ENCODE data around the gene CPNE5. TPM values are rescaled to one million over a fixed set of nuclear protein-coding genes. Genes with fewer than 3 reads are reported as not detected.

Gene CPNE5
- total RNA-seq, 4 donors from 2014 or later = 3.0 to 8.3 (median 3.3) TPM; not detected in 1

DNA sequence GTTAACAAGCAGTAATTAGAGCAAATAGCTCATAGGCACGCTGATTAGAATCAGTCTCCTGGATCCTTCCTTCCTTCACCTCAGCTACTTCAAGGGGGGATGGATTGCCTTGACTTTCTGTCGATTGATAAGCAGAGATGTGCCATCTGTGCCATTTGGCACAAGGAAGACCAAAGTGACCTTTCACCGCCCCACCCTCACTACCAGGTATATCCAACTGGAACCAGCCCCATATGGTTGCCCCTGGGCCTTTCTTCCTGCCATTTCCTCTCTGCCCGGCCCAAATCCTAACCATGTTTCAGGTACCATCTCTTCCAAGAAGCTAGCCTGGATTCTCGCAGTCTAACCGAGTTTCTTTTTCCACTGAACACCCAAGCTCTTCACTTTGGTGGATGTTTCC lies 8.7 kb upstream of the CPNE5 start:
- TF ChIP-seq POLR2A (IDR thresholded peaks at IDR 0.05) (no peak), POLR2AphosphoS5 (IDR thresholded peaks at IDR 0.05) (no peak), EP300 (IDR thresholded peaks at IDR 0.05; ENCODE audit: low read depth) (no peak), CTCF (IDR thresholded peaks at IDR 0.05) (no peak)
- no peaks in the 10 kb centered on the region for H3K9me3 ChIP-seq
- intact Hi-C loops (cut with DNase I; ENCODE audit: low total_unique reads) = loop anchor here (5.0 kb wide), 1 partner anchor 81 kb away; no protein-coding TSS in a partner anchor
- no peak overlapping the region for H3K27ac ChIP-seq
- DNase-seq = no peak
- H3K4me3 ChIP-seq = no peak overlapping the region
- no peaks in the 10 kb centered on the region for H3K27me3 ChIP-seq
- 88 to 90% methylated on average over 4 to 6 of the region's 6 CpGs for WGBS, 2 donors (ENCODE audit: low coverage in 1 of 2)
- peaks cover 0 to 18% (median 14%) of the 10 kb centered on the region in 4 donors for H3K4me1 ChIP-seq
- in situ Hi-C loops (cut with MboI; ENCODE audit: low pct_ligation_motif_present in 1 of 4, low pct_unique_long_range_greater_than_20kb in 1 of 4, low sequenced_read_pairs in 3 of 4) = no loop called here
- H3K36me3 ChIP-seq = no peaks in the 10 kb centered on the region

- H3K4me1 ChIP-seq = peaks cover 0 to 18% (median 14%) of the 10 kb centered on the region in 4 donors
- in situ Hi-C loops (cut with MboI; ENCODE audit: low pct_ligation_motif_present in 1 of 4, low pct_unique_long_range_greater_than_20kb in 1 of 4, low sequenced_read_pairs in 3 of 4) = no loop called here
- 93 to 100% methylated on average over 2 to 4 of the region's 4 CpGs for WGBS, 2 donors (ENCODE audit: low coverage in 1 of 2)
These were observed 7.9 kb upstream of the CPNE5 start for GRCh38 chr6:36847152-36847551.

GRCh38 chr6:36845233-36845632 lies 6.0 kb upstream of the CPNE5 start:
- Histone ChIP-seq H3K4me1 (peaks cover 5 to 25% (median 20%) of the 10 kb centered on the region in 4 donors), H3K4me3 (no peak overlapping the region), H3K9me3 (no peaks in the 10 kb centered on the region), H3K27me3 (peaks cover 12% of the 10 kb centered on the region), H3K27ac (no peak overlapping the region), H3K36me3 (no peaks in the 10 kb centered on the region)
- TF ChIP-seq POLR2A (IDR thresholded peaks at IDR 0.05) (no peak), EP300 (IDR thresholded peaks at IDR 0.05; ENCODE audit: low read depth) (no peak), CTCF (IDR thresholded peaks at IDR 0.05) (no peak), POLR2AphosphoS5 (IDR thresholded peaks at IDR 0.05) (no peak)
- intact Hi-C loops (cut with DNase I; ENCODE audit: low total_unique reads) = loop anchor here (5.0 kb wide), 1 partner anchor 78 kb away; no protein-coding TSS in a partner anchor
- in situ Hi-C loops (cut with MboI; ENCODE audit: low pct_ligation_motif_present in 1 of 4, low pct_unique_long_range_greater_than_20kb in 1 of 4, low sequenced_read_pairs in 3 of 4) = no loop called here
- 73% methylated on average over 4 of the region's 4 CpGs; no CpG with 5 or more reads in 1 of the 2 donors for WGBS, 2 donors (ENCODE audit: low coverage in 1 of 2)
- no peak for DNase-seq

More at GRCh38 chr6:36847152-36847551, 7.9 kb upstream of the CPNE5 start:
- H3K27me3 ChIP-seq = no peaks in the 10 kb centered on the region
- TF ChIP-seq POLR2A (IDR thresholded peaks at IDR 0.05) (no peak), EP300 (IDR thresholded peaks at IDR 0.05; ENCODE audit: low read depth) (no peak), CTCF (IDR thresholded peaks at IDR 0.05) (no peak), POLR2AphosphoS5 (IDR thresholded peaks at IDR 0.05) (no peak)
- no peak overlapping the region for H3K4me3 ChIP-seq
- H3K9me3 ChIP-seq = no peaks in the 10 kb centered on the region
- intact Hi-C loops (cut with DNase I; ENCODE audit: low total_unique reads) = loop anchor here (5.0 kb wide), 1 partner anchor 80 kb away; no protein-coding TSS in a partner anchor
- H3K36me3 ChIP-seq = no peaks in the 10 kb centered on the region
- no peak for DNase-seq
- H3K27ac ChIP-seq = no peak overlapping the region

- H3K4me1 ChIP-seq = peaks cover 7 to 30% (median 25%) of the 10 kb centered on the region in 4 donors
- 63 to 80% methylated on average over 4 to 19 of the region's 19 CpGs for WGBS, 2 donors (ENCODE audit: low coverage in 1 of 2)
- in situ Hi-C loops (cut with MboI; ENCODE audit: low pct_ligation_motif_present in 1 of 4, low pct_unique_long_range_greater_than_20kb in 1 of 4, low sequenced_read_pairs in 3 of 4) = loop anchor here in 1 of 4 donors (5.0 kb wide), 1 partner anchor 72 kb away; no protein-coding TSS in a partner anchor
- H3K27me3 ChIP-seq = peaks cover 19% of the 10 kb centered on the region
- no peaks in the 10 kb centered on the region for H3K9me3 ChIP-seq
- no peak for TF ChIP-seq POLR2A (IDR thresholded peaks at IDR 0.05)
- no peak for TF ChIP-seq CTCF (IDR thresholded peaks at IDR 0.05)
- no peak for TF ChIP-seq POLR2AphosphoS5 (IDR thresholded peaks at IDR 0.05)
- no peak for TF ChIP-seq EP300 (IDR thresholded peaks at IDR 0.05; ENCODE audit: low read depth)
- no peak for DNase-seq
- no peak overlapping the region for H3K27ac ChIP-seq
- H3K36me3 ChIP-seq = no peaks in the 10 kb centered on the region
- no peak overlapping the region for H3K4me3 ChIP-seq
- intact Hi-C loops (cut with DNase I; ENCODE audit: low total_unique reads) = loop anchor here (5.0 kb wide), 1 partner anchor 77 kb away; no protein-coding TSS in a partner anchor
These were observed 5.3 kb upstream of the CPNE5 start for GRCh38 chr6:36844232-36845170.

All from transverse colon (tissue), 4 donors.